ENCODE measurements around the gene RSU1.

GRCh38 chr10:16856567-16856966 lies 39.3 kb upstream of the RSU1 start:
- no peak for TF ChIP-seq CTCF (conservative IDR thresholded peaks at IDR 0.05 in 1 of 2, IDR thresholded peaks at IDR 0.05 in 1 of 2; ENCODE audit: low read depth in 1 of 2, low read length in 2 of 2)
- no peak for TF ChIP-seq EZH2 (IDR thresholded peaks at IDR 0.05; ENCODE audit: low read length, missing control alignments)
